Activated gamma-delta T cell treated with Interleukin-2 at 50 U/mL for 16 hours (primary cell): ENCODE results near the gene RUSF1.
"Not testable (repeated sequence)": the region's sequence is repeated elsewhere in the genome, so short reads cannot be mapped to it uniquely, and the experiment has no call there.

Experiments used
- DNase-seq: peaks from one replicate; pipeline ENCODE4 v3.0.0-alpha.2; 2020

Gene RUSF1

GRCh38 chr16:31507929-31508705, at the start of gene RUSF1:
TSS of gene RUSF1 (minus strand) at chr16:31508391. CDS start at chr16:31508373, 18 bp downstream.
- DNase-seq = peak; percentile 79

DNA sequence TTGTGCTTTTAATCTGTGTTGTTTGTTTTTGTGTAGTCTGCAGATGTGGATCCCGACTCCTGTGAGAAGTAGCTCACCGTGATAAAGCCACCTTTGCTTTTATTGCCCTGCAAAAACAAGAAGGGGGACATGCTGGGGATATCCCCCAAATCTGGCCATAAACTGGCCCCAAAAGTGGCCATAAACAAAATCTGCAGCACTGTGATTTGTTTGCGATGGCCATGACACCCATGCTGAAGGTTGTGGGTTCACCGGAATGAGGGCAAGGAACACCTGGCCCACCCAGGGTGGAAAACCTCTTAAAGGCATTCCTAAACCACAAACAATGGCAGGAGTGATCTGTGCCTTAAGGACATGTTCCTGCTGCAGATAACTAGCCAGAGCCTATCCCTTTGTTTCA, 34.6 kb upstream of the RUSF1 start:
- no peak for DNase-seq

- DNase-seq = not testable (repeated sequence)
These were observed 31.6 kb upstream of the RUSF1 start for GRCh38 chr16:31539762-31540161.

GRCh38 chr16:31538243-31538598, 30.0 kb upstream of the RUSF1 start:
- not testable (repeated sequence) for DNase-seq

GRCh38 chr16:31537362-31538242, 29.4 kb upstream of the RUSF1 start:
- DNase-seq = no peak

DNA sequence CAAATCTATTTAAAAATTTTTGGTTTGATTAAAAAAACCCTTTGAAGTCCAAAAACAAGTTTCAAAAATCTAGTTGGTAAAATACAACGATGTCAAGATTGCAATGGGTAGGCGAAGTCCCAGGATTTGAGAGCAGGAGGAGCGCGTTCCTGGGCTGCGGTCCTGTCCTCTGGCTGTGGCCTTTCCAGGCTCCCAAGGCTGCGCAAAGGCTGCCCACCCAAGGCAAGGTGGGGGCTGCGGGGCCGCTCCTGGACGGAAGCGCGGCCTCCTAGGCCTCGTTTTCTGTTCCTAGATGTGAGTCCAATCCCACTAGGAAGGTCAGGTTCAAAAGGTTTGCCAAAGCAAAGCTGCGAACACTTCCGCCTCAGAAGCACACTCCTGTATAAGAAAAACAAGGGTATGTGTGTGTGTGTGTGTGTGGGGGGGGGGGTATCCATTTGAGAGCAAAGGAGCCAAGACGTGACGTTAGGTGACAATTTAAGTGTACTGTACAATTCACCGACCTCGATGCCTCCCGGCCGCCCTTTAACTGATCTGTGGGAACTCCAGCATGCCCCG, 28.7 kb upstream of the RUSF1 start:
- no peak for DNase-seq

DNA sequence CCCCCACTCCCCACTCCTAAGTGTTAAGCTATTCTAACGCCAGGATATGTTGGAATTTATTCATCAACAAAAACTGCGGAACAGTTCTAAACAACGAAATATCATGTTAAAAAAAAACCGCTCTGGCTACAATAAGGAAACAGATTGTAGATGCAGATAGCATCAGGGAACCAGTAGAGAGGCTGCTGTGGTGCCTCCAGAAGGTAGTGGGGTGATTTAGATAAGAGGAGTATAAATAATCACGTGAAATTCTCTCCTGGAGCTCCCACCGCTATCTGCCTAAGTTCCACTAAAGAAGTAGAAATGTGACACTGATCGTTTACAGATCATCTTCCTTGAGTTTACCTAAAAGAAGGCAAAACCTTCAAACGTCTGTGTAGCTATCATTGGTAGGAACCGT, 27.5 kb upstream of the RUSF1 start:
- no peak for DNase-seq

DNA sequence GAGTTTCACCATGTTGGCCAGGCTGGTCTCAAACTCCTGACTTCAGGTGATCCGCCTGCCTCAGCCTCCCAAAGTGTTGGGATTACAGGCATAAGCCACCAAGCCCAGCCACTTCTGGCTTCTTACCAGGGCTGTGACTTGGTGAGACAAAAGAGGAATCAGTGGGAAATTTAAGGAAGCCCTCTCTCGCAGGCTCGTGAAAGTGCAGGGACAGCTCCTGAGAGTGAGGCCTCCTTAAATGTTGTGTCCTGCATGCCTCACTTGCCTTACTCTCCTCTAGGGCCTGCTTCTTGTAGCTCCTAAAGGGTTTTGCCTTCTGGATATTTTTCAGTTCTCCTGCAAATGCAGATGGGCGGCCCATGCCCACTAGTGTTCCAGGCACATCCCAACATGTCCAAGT, 24.7 kb upstream of the RUSF1 start:
- no peak for DNase-seq

DNA sequence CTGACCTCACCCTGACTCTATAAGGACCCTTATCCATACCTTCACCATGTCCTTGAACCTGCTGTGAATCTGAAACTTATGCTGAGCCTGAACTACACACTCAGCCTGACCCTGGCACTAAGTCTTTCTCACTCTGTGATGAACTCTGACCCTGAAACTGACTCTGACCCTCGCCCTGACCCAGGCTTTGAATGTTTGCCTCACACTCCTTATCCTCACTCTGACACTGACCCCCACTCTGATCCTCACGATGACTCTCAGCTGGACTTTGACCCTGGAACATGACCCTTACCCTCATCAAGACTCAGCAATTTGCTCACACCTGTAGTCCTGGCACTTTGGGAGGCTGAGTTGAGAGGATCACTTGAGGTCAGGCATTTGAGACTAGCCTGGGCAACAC, 23.9 kb upstream of the RUSF1 start:
- DNase-seq = no peak

DNA sequence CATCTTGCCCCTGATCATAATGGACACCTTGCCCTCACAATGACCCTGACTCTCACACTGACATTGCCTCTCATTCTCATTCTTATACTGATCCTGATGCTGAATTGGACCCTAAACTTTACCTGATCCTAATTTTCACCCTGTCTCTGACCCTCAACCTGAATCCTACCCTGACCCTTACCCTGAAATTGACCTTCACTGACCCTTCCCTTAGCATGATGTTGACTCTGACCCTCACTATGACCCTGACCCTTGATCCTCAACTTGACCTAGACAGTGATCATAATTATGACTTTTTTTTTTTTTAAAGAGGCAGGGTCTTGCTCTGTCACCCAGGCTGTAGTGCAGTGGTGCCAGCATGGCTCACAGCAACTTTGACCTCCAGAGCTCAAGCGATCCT, 22.9 kb upstream of the RUSF1 start:
- no peak for DNase-seq

DNA sequence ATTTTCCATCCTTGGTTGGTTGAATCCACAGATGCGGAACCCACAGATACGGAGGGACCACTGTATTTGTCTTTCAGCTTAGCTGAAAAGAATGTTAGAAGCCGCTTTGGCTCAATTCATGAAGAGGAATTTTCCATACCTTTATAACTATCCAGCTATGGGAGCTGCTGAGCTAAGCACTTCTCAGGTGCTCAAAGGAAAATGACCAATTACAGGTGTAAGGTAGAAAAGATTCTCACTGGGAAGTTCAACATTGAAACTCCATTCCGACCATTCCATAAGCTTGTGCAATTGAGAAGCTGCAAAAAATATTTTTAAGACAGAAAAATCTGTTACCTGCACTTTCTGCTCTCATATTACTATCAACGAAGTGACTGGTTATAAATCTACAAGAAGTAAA, 22.2 kb upstream of the RUSF1 start:
- DNase-seq = no peak

GRCh38 chr16:31529937-31530312, 21.7 kb upstream of the RUSF1 start:
- DNase-seq = no peak

- DNase-seq = no peak
These were observed 21.1 kb upstream of the RUSF1 start for GRCh38 chr16:31529108-31529936.

DNA sequence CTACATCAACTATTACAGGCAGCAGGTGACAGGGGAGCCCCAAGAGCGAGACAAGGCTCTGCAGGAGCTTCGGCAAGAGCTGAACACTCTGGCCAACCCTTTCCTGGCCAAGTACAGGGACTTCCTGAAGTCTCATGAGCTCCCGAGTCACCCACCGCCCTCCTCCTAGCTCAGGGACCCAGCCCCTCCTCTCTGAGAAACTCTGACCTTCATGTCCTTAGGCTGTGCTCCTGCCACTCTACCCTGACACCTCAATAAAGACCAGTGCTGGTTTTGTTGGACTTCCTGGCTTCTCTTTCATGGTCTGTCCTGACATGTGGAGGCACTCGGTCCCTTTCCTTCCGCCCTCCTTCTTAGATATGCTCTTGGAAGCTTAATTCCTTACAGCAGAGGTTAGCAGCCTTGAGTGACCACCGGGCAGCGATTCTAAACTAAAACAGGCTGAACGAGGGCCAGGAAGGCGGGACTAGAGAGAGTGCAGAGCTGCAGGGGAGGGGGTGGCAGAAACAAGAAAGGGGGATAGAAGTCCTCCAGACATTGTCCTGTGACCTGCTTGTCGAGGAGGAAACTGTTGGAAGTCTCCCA, 20.4 kb upstream of the RUSF1 start:
- no peak for DNase-seq

- DNase-seq = no peak
These were observed 19.6 kb upstream of the RUSF1 start, which contains the start of gene AHSP for GRCh38 chr16:31527734-31528274. TSS of gene AHSP (plus strand) at chr16:31527900. CDS start at chr16:31528140, 240 bp downstream.

GRCh38 chr16:31525113-31525512, 16.9 kb upstream of the RUSF1 start:
- no peak for DNase-seq

GRCh38 chr16:31523768-31524167, 15.6 kb upstream of the RUSF1 start:
- DNase-seq = not testable (repeated sequence)

DNA sequence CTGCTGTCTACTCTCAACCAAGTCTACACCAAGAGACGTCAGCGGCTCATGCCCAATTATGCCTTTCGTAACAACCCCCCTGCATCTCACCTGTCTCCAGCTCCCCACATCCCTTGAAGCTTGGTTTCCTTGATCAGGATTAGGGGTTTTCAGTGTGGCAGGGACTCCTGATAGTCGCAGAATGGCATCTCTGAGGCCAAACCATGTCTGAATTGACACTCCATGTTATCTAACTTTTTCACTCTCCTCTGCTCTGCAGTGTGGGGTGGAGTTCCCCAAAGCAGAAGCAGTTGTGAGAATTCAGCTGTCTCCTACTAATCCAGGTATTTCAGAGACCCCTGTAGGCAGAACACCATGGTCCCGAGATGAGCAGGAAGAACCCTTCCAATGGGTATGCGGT, 13.9 kb upstream of the RUSF1 start:
- DNase-seq = no peak

DNA sequence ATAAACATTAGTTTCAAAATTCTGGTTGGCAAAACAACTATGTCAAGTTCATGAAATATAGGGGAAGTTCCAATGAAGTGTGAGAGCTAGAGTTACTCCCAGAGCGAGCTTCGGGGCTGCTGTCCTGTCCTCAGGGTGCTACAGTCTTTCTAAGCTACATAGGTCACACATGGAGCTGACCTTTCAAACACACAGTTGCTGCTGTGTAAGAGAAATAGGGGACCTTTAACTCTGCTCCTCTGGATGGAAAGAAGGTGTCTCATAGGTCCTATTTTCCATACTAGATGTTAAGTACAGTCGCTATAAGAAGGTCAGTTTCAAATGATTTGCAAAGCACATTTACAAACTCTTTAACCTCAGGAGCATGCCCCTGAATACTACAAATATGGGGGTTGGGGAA, 13.2 kb upstream of the RUSF1 start:
- DNase-seq = no peak

- no peak for DNase-seq
These were observed 11.7 kb upstream of the RUSF1 start for GRCh38 chr16:31519759-31520431.

DNA sequence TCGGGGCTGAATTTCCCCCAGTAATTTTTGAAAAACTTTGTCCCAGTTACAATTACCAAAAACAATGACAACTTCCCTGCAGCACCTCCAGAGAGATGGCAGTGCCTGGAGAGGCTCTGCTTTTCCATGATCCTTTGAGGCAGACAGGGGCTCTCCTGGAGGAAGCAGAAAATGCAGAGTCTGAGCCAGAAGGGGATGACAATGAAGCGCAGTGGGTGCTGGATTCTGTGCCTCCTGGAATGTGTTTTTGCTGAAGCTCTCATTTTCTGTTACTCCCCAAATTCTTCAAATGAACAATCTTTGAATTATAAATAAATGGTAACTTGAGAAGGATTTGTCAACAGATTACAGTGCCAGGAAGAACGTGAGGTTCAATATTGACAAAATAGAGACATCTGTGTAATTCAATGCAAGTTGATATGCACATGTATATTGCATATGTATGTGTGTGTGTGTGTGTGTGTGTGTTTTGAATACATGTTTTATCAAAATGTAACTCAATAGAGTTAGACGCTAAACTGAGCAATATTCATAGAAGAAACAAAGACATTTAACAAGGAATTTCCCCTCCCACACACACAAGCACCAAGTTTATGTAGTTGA, 9.7 kb upstream of the RUSF1 start:
- no peak for DNase-seq
